A673 (cell line): ENCODE results near the gene TTC38. TPM values are rescaled to one million over a fixed set of nuclear protein-coding genes. Genes with fewer than 3 reads are reported as not detected.

Experiments used
- BruUV-seq: library from RNA; stranded (reverse); fragments of 400-500 nt; replicated peaks from 2 replicates; lab custom pipeline; 2021; lab: Mats Ljungman, UMichigan
- CTCF ChIA-PET: fragments of 300-600 bp; sonication (Branson Sonifier 250); formaldehyde crosslinking; loops from one replicate; lab custom pipeline; 2022; ENCODE audit warnings: antibody characterized with exemption; lab: Charles Lee
- POLR2A ChIA-PET: fragments of 300-600 bp; sonication (Branson Sonifier 250); formaldehyde crosslinking; loops from one replicate; lab custom pipeline; 2022; ENCODE audit warnings: antibody characterized with exemption; ENCODE audit not compliant: low non-redundant PET; lab: Charles Lee
- DNase-seq: peaks from one replicate; pipeline ENCODE4 v3.0.0-alpha.2; 2015; ENCODE audit warnings: low spot score
- H3K27ac ChIP-seq: fragments of 200-600 bp; sonication (generic); 2 replicates; pipeline ENCODE4 v1.5.1; 2016; ENCODE audit warnings: mixed run types, low read depth, mild to moderate bottlenecking, mixed read lengths, antibody characterized with exemption, low read length; ENCODE audit not compliant: poor library complexity, severe bottlenecking
- H3K27me3 ChIP-seq: fragments of 200-600 bp; sonication (generic); replicated peaks from 2 replicates; pipeline ENCODE4 v1.6.1; 2017; ENCODE audit warnings: mixed run types, low read depth, mild to moderate bottlenecking, mixed read lengths, antibody characterized with exemption, low read length; ENCODE audit not compliant: insufficient read depth, poor library complexity
- H3K36me3 ChIP-seq: fragments of 200-600 bp; sonication (generic); 2 replicates; pipeline ENCODE4 v1.6.1; 2016; ENCODE audit warnings: mixed run types, mild to moderate bottlenecking, mixed read lengths, antibody characterized with exemption, low read length; ENCODE audit not compliant: insufficient read depth, poor library complexity, severe bottlenecking
- H3K4me1 ChIP-seq: fragments of 200-600 bp; sonication (generic); 2 replicates; pipeline ENCODE4 v1.6.1; 2017; ENCODE audit warnings: mixed run types, mild to moderate bottlenecking, mixed read lengths, antibody characterized with exemption, low read length; ENCODE audit not compliant: insufficient read depth, poor library complexity, severe bottlenecking
- H3K4me3 ChIP-seq: fragments of 200-600 bp; sonication (generic); 2 replicates; pipeline ENCODE4 v1.5.1; 2016; ENCODE audit warnings: low read depth, mixed run types, mild to moderate bottlenecking, mixed read lengths, low read length; ENCODE audit not compliant: poor library complexity, severe bottlenecking
- H3K9me3 ChIP-seq: fragments of 200-600 bp; sonication (generic); 2 replicates; pipeline ENCODE4 v1.6.1; 2016; ENCODE audit warnings: mixed run types, low read depth, mild to moderate bottlenecking, mixed read lengths, antibody characterized with exemption, low read length; ENCODE audit not compliant: poor library complexity, severe bottlenecking
- EZH2 ChIP-seq: fragments of 200-600 bp; sonication (generic); IDR thresholded peaks from 2 replicates; pipeline ENCODE4 v1.6.1; 2017; ENCODE audit warnings: borderline replicate concordance, low read depth, mild to moderate bottlenecking, mixed read lengths, antibody characterized with exemption, low read length; ENCODE audit not compliant: poor library complexity, severe bottlenecking
- intact Hi-C: fragments of 100-400 bp; cut with micrococcal nuclease; formaldehyde crosslinking; loops from one replicate; pipeline ENCODE4 v1.10.0; 2022; ENCODE audit not compliant: unreplicated experiment
- total RNA-seq: library from RNA; stranded (reverse); gene quantifications from 2 replicates; pipeline ENCODE4 v1.2.3, GENCODE V29; 2021
- TF ChIP-seq, protein P1 (sequence below): fragments of 300-800, 200-600 bp; sonication (generic); conservative IDR thresholded peaks from 2 replicates; pipeline ENCODE4 v1.5.1; 2017; ENCODE audit warnings: low read depth, mild to moderate bottlenecking, antibody characterized with exemption, low read length, moderate library complexity, mixed read lengths

Gene TTC38
- total RNA-seq, 1 experiment from 2014 or later = 11.4 TPM

- no peak for DNase-seq
- Histone ChIP-seq H3K36me3 (no peaks in the 10 kb centered on the region), H3K27me3 (no peaks in the 10 kb centered on the region), H3K4me1 (peaks cover 4% of the 10 kb centered on the region), H3K9me3 (no peaks in the 10 kb centered on the region), H3K27ac (no peak overlapping the region), H3K4me3 (no peak overlapping the region)
- intact Hi-C loops = no loop called here
- TF ChIP-seq, protein P1, sequence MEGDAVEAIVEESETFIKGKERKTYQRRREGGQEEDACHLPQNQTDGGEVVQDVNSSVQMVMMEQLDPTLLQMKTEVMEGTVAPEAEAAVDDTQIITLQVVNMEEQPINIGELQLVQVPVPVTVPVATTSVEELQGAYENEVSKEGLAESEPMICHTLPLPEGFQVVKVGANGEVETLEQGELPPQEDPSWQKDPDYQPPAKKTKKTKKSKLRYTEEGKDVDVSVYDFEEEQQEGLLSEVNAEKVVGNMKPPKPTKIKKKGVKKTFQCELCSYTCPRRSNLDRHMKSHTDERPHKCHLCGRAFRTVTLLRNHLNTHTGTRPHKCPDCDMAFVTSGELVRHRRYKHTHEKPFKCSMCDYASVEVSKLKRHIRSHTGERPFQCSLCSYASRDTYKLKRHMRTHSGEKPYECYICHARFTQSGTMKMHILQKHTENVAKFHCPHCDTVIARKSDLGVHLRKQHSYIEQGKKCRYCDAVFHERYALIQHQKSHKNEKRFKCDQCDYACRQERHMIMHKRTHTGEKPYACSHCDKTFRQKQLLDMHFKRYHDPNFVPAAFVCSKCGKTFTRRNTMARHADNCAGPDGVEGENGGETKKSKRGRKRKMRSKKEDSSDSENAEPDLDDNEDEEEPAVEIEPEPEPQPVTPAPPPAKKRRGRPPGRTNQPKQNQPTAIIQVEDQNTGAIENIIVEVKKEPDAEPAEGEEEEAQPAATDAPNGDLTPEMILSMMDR = no peak
- no peak for TF ChIP-seq EZH2
- POLR2A ChIA-PET = no interaction called here
- CTCF ChIA-PET = no interaction called here
- BruUV-seq = no TSS peak
These were observed 11.3 kb upstream of the TTC38 start for GRCh38 chr22:46256358-46256958.

GRCh38 chr22:46259374-46259773, 8.4 kb upstream of the TTC38 start:
- Histone ChIP-seq H3K27me3 (no peaks in the 10 kb centered on the region), H3K4me3 (no peak overlapping the region), H3K36me3 (no peaks in the 10 kb centered on the region), H3K4me1 (no peaks in the 10 kb centered on the region), H3K9me3 (no peaks in the 10 kb centered on the region), H3K27ac (no peak overlapping the region)
- ChIA-PET POLR2A (no interaction called here), CTCF (no interaction called here)
- intact Hi-C loops = no loop called here
- peak; percentile 22 for DNase-seq
- no peak for TF ChIP-seq EZH2
- TF ChIP-seq, protein P1 = no peak
- no TSS peak for BruUV-seq

DNA sequence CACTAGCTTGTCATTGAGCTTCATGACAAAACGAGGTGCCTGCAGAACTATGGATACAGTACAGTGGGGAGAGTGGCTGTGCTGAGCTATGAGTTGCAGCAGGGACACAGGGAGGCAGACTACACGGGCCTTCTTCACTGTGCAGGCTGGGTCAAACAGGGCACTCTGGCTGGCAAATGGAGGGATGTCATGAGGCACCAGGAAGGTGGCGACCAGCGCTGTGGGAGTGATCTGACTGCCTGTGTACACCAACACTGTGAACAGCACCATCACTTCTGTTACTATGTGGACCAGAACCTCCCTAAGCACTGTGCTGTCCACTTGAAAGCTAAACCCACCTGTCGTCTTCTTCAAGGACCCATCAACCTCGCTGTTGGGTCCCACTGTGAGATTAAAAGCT, 7.8 kb upstream of the TTC38 start:
- no peaks in the 10 kb centered on the region for H3K36me3 ChIP-seq
- H3K27ac ChIP-seq = no peak overlapping the region
- POLR2A ChIA-PET = no interaction called here
- no peak for DNase-seq
- H3K9me3 ChIP-seq = no peaks in the 10 kb centered on the region
- H3K4me3 ChIP-seq = no peak overlapping the region
- H3K4me1 ChIP-seq = no peaks in the 10 kb centered on the region
- no TSS peak for BruUV-seq
- CTCF ChIA-PET = no interaction called here
- H3K27me3 ChIP-seq = no peaks in the 10 kb centered on the region
- intact Hi-C loops = no loop called here
- no peak for TF ChIP-seq EZH2
- TF ChIP-seq, protein P1 = no peak
